CD4-positive, alpha-beta T cell treated with Interferon gamma for 1 hour (primary cell): ENCODE data around the gene ANTXR2.

Source experiments
- DNase-seq: peaks from one replicate; pipeline ENCODE4 v3.0.0-alpha.2; 2020

Gene ANTXR2

DNA sequence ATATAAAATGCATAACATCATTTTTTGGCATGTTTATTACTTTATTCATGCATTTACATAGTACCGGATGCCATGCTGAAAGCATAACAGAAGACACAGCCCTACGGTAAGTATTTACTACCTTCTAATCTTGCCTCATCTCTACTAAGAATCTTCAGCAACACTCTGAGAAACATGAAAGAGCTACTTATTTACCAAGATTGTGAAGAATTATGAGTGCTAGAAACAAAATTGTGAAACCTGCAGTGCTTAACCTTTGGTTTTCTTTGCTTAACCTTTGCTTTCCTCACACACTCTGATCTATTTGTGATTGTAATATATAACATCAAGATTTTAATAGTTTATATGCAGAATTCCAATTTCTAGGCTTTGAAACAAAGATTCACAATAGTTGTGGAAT lies 7.4 kb downstream of the ANTXR2 start:
- no peak for DNase-seq

DNA sequence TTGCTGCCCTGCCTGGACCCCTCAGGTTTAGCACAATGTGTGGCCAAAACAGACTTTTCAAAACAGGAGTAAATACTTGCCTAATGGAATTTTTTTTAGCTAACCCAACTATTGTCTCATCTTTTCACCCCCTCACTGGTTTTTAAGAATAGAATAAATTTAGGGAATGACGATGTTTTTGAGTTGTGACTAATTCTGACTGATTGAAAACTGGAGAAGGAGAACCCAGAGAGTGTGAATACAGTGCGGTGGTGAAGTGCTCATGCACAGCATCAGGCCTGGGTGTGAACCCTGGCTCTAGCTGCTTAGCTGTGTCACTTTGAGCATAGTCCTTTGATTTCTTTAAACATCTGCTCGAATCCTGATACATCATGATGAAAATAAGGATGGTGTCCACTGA lies 10.5 kb downstream of the ANTXR2 start:
- no peak for DNase-seq

GRCh38 chr4:80060804-80061203 lies 12.2 kb downstream of the ANTXR2 start:
- no peak for DNase-seq

DNA sequence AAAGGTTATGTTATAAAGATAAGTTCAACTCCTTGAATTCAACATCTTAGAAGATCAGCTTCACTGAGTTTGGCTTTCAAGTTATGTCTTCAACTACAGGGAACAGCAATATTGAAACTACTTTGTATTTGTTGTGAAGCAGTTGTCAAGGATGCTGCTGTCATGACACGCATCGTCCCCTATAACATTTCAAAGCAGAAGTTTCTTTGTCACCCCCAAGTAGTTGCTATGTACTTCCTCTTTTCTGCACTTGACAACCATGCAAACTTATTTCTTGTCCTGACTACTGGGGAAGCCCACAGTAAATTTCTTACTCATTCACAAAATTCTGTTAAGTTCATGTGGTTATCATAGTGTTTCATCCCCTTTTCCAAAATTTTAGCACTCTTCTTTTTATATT lies 14.3 kb downstream of the ANTXR2 start:
- DNase-seq: peak; percentile 80

DNA sequence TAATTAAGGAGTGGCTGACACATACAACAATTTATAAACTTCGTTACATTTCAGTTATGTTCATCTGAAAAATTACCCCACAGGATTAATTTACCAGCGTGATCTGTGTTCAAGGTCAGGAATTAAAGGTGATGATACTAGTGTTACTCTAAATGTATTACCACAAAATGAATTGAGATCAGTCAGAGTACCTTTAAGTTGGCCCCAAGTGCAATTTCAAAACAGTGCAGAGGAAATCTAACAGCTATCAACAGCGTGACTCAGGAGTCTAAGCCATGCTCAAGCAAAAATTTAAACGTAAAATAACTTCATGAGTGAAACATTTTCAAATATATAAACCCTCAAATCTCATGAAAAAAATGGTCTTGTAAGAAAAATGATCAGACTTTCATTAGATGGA lies 18.7 kb downstream of the ANTXR2 start:
- no peak for DNase-seq

- no peak for DNase-seq
Measured at GRCh38 chr4:80053140-80053910, 19.7 kb downstream of the ANTXR2 start.

DNA sequence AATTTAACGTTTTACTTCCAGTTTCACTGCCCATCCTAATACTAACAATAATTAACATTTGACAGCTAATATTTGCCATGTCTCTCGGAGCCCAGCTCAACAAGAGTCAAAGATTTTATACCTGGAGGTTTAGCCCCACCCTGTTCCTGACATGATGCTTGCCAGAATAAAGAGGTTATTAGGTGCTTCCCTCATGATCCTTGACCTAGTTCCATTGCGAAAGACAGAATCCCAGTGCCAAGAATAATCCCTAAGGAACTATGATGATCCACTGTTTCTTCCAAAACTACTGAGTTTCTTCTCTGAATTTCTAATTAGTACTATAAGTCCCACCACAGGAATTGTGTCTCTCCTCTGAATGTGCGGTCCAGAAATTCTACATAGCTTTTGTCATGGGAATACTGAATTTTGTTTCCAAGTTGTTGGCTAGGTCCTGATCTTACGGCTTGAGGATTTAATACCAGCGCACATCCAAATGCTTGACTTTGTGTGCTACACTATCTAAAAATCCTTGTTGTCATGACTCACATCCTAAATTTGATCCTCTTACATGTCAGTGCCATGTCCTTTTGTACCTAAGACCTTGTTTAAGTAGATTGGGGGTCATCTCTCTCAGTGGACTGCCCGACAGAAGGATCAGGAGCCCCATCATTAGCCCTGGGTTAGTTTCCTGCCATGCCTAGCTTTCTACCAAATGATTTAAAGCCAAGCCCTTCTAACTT lies 23.1 kb downstream of the ANTXR2 start:
- no peak for DNase-seq

- no peak for DNase-seq
Measured at GRCh38 chr4:80049402-80049801, 23.6 kb downstream of the ANTXR2 start.

- no peak for DNase-seq
Measured at GRCh38 chr4:80045786-80046185, 27.2 kb downstream of the ANTXR2 start.

DNA sequence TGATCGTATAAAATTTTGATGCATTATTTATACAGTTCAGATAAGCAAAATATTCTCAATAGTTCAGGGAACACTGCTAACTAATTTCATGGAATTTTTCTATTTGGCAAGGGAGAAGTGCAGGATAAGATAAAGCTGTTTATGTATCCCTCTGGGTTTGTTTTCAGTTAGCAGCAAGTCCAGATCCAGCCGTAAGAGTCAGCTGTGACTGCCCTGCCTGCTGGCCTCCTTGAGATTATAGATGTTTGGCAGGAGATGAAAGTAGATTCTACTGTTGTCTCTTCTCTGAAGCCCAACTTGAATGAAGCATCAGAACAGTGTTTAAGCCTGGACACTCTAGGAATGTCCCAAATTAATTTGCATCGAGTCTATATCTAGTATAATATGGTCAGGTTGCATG lies 29.5 kb downstream of the ANTXR2 start:
- no peak for DNase-seq

DNA sequence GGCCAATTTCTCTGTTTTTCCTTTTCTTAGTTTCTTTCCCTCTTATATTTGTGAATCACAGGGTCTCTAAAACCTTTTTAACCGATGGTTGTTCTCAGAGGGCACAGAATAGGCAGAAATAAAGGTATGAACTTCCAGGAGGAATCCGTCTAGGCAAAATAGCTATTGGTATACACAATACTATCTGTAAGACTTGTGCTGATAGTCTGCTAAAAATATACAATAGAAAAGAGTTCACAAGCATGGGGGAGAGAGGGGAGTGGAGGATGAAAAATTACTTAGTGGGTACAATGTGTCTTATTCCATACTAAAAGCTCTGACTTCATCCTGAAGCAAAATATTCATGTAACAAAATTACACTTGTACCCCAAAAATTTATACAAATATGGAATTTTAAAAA lies 30.2 kb downstream of the ANTXR2 start:
- DNase-seq: no peak

GRCh38 chr4:80037864-80038263 lies 35.2 kb downstream of the ANTXR2 start:
- DNase-seq: no peak

DNA sequence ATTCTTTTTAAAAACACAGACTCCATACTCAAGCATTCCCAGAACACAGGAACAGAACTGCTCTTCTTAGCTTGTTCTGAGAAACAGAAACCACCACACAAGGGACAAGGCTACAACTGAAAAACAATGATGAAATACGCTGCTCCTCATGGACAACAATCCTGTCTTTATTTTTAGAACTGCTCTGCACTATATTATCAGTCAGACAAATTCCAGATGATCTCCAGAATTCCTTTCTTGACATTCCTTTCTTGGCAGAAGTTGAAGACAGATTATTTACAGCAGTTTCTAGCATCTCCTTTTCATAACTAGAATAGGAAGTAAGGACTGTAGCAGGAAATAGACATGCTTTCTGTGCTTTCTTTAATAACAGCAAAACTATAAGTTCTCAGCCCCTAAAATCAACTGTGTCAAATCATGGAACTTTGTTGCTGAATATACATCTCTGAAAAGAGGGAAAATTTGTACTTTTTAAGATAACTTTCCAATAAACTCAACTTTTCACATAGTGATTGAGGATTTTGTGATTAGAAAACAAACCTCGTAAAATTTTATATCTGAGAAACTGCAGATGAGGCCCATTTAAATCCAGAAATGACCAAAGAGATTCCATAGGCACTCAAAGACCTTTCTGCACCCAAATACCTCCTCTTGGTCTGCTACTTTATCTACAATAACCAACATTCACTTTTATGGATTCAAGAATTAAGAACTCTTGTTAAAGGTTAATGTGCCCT lies 35.9 kb downstream of the ANTXR2 start:
- DNase-seq: no peak

DNA sequence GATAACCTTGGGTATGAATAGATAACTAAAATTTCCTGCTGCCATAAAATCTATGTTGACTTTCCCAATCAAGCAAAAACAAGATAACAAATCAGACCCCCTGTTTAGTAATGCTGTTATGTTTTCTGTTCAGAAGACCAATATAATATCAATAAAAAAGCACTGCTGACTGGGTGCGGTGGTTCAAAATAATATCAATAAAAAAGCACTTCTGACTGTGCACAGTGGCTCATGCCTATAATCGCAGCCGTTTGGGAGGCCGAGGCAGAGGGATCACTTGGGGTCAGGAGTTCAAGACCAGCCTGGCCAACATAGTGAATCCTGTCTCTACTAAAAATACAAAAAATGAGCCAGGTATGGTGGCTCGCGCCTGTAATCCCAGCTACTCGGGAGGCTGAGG lies 36.7 kb downstream of the ANTXR2 start:
- no peak for DNase-seq

GRCh38 chr4:80035336-80035735 lies 37.7 kb downstream of the ANTXR2 start:
- peak; percentile 5 for DNase-seq

DNA sequence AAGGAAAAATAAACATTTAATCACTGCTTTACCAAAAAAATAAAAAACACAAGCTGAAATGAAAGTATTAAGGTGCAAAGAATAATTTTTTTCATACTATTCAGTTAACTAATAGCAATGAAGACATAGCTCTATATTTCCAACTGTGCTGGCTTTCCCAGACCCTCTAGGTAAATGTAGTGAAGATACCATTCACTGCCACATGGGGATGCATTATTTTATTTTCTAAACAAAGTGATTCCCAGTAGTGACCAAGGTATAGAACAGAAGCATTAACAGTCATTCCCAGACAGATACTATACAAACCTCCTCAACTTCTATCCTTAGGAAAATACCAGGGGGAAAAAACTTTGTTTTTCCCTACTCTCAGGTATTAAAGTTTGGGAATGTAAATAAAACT lies 39.4 kb downstream of the ANTXR2 start:
- no peak for DNase-seq

- no peak for DNase-seq
Measured at GRCh38 chr4:80029364-80029763, 43.7 kb downstream of the ANTXR2 start.

DNA sequence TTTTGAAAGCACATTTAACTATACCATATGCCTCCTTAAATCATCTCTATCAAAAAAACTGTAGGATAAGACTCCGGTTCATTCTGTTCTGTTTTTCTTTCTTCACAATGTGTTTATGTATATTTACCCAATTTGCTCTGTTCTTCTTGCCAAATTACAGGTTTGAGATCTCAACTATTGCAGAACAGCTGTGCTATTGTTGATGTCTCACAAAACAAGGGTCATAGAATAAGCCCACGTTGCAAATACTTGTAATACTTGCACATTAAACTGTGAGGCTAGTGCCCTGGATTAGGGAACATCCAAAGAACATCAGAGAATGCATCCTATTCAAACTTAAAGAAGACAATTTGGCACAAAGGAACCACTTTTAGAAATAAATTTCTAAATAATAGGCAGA lies 45.4 kb downstream of the ANTXR2 start:
- no peak for DNase-seq

GRCh38 chr4:80026100-80026499 lies 46.9 kb downstream of the ANTXR2 start:
- no peak for DNase-seq

DNA sequence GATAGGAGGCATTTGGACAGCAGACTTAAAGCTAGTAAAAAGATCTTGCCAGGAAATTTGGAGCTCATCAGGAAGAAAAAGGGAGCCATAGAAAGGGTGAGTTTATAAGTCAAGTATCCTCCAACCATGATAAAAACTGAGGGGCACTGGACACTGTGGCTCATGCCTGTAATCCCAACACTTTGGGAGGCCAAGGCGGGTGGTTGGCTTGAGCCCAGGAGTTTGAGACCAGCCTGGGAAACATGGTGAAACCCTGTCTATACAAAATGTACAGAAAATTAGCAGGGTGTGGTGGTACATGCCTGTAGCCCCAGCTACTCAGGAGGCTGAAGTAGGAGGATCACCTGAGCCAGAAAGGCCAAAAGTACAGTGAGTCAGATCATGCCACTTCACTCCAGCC lies 48.7 kb downstream of the ANTXR2 start:
- DNase-seq: no peak

DNA sequence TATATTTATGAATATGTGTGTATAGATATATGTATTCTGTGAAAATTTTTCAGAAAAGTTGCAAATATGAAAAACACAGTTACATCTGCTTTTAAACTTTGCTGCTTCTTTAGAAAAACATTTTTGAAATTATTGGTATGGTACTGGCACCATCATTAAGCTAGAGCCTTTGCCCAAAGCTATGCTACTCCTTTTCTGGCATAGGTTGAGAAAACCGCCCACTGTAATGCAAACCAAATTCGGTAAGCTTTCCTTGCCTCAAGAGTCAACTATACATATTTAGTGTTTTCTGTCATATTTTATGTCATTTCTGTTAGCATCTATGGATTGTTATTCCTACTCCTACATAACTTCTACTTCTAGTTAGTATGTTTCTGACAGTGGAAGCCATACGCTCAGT lies 50.7 kb downstream of the ANTXR2 start:
- DNase-seq: no peak

GRCh38 chr4:80017125-80017854 lies 55.7 kb downstream of the ANTXR2 start:
- no peak for DNase-seq

- DNase-seq: no peak
Measured at GRCh38 chr4:80016506-80016905, 56.5 kb downstream of the ANTXR2 start.
